Stomach (tissue), 4 donors: ENCODE data around the gene STIM2.

Experiments
- CTCF ChIP-seq, 7 experiments: fragments of 450-650 bp in 4 of 7; fragments of 200-600 bp in 3 of 7; sonication (generic) in 3 of 7; IDR thresholded peaks; one replicate each; pipeline ENCODE4 v1.5.1; 2016 to 2019; ENCODE audit warnings: antibody characterized with exemption in 7 of 7, control low read depth in 2 of 7, mild to moderate bottlenecking in 1 of 7
- EP300 ChIP-seq: sonication (generic); formaldehyde crosslinking; IDR thresholded peaks from one replicate; pipeline ENCODE4 v1.6.1; 2017; ENCODE audit warnings: antibody characterized with exemption
- POLR2A ChIP-seq, 4 donors: fragments of 450-650 bp; IDR thresholded peaks; one replicate each; pipeline ENCODE4 v1.6.1; 2016; ENCODE audit warnings: antibody characterized with exemption in 4 of 4, control low read depth in 2 of 4, mild to moderate bottlenecking in 1 of 4, moderate library complexity in 1 of 4
- POLR2AphosphoS5 ChIP-seq, 3 donors: sonication (generic); formaldehyde crosslinking; IDR thresholded peaks; one replicate each; pipeline ENCODE4 v1.6.1; 2016; ENCODE audit warnings: antibody characterized with exemption in 3 of 3

- no peak for TF ChIP-seq EP300
- TF ChIP-seq POLR2AphosphoS5 (IDR thresholded peaks at IDR 0.05) = no peak
- no peak for TF ChIP-seq POLR2A (IDR thresholded peaks at IDR 0.05)
- TF ChIP-seq CTCF (IDR thresholded peaks at IDR 0.05) = no peak
These were observed 48.5 kb upstream of the STIM2 start for GRCh38 chr4:26812049-26812714.
